Upper lobe of right lung (tissue), 1 donor: Measurements from ENCODE around the gene ACADVL. TPM values are rescaled to one million over a fixed set of nuclear protein-coding genes. Genes with fewer than 3 reads are reported as not detected.
A peak's percentile ranks its signal among the peaks of the same experiment; 100 is the strongest.
"Not testable (repeated sequence)": the region's sequence is repeated elsewhere in the genome, so short reads cannot be mapped to it uniquely, and the experiment has no call there.

Source experiments
- ATAC-seq: fragments of 200-7000 bp; cut with Tn5 transposase; one replicate; pipeline ENCODE4 v1.9.1; 2020; ENCODE audit warnings: mild to moderate bottlenecking, moderate library complexity
- DNase-seq: peaks from one replicate; pipeline ENCODE4 v3.0.0-alpha.2; 2020
- H3K27ac ChIP-seq: fragments of 200-600 bp; one replicate; pipeline ENCODE4 v1.8.0; 2022
- H3K27me3 ChIP-seq: fragments of 200-600 bp; one replicate; pipeline ENCODE4 v1.8.0; 2022; ENCODE audit warnings: mild to moderate bottlenecking
- H3K36me3 ChIP-seq: fragments of 200-600 bp; one replicate; pipeline ENCODE4 v1.8.0; 2022
- H3K4me1 ChIP-seq: fragments of 200-600 bp; one replicate; pipeline ENCODE4 v1.8.0; 2022
- H3K4me3 ChIP-seq: fragments of 200-600 bp; one replicate; pipeline ENCODE4 v1.8.0; 2022; ENCODE audit warnings: mild to moderate bottlenecking
- H3K9me3 ChIP-seq: fragments of 200-600 bp; one replicate; pipeline ENCODE4 v1.8.0; 2022
- intact Hi-C: fragments of 100-400 bp; cut with DNase I; formaldehyde crosslinking; loops from one replicate; pipeline ENCODE4 v1.11.0; 2022
- total RNA-seq: library from RNA; stranded (reverse); fragmentation: NEBNext Ultra II Directional; extraction: Animal tissue kit (Norgen Biotek cat#: 25700); gene quantifications from one replicate; pipeline ENCODE4 v1.2.1, GENCODE V29; 2021
- TF ChIP-seq, protein P1 (sequence below): fragments of 200-600 bp; IDR thresholded peaks from one replicate; pipeline ENCODE4 v1.8.0; 2022; ENCODE audit warnings: antibody characterized with exemption
- donor health status: DM: no; HTN: yes; CAD: no; lungs with severe emphysema.

The ACADVL gene
- total RNA-seq, 1 donor from 2014 or later = 544 TPM

DNA sequence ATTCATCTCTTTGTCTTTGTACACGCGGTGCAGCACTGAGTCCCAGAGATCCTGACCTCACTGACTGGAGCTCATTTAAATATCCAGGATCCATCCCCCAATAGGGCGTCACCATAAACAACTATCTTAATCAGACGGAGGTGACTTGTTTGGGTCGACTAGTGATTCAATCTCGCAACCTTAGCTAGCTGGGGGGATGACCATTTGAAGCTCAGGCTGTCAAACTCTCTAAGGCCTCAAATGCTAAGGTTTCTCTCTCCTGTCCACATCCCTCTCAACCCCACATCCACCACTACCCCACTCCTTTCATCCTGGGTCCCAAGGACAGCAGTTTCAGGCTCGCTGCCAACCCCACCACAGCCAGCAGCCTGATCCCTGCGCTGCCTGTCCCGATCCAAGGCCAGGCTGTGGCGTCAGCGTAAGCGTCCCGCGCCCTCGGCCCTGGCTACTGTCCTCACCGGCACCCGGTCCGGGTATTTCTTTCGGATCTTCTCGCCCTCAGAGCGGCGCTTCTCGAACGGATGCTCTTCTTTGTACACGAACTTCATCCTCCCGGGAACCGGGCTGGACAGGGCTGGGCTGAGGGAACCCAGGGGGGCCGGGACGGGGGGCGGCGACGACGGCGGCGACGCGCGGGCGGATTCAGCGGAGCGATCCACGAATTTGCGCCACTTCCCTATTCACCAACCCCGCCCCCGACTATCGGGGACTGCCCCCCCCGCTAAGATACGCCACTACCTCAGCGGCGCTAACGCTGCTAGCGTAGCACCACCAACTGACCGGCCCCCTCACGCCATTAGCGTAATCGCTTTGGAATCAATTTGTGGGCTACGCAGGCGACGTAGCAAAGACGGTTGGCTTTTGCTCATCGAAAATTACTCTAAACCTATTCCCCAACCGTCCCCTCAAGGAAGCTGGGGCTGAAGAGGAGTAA is 22.3 kb downstream of the ACADVL start, which contains the start of gene GABARAP:
GABARAP (minus strand) TSS at position 667 of the 934 bp plus-strand sequence; CDS start at position 548, 119 bp downstream.
- peaks cover 26% of the 10 kb centered on the region for H3K4me1 ChIP-seq
- TF ChIP-seq, protein P1, sequence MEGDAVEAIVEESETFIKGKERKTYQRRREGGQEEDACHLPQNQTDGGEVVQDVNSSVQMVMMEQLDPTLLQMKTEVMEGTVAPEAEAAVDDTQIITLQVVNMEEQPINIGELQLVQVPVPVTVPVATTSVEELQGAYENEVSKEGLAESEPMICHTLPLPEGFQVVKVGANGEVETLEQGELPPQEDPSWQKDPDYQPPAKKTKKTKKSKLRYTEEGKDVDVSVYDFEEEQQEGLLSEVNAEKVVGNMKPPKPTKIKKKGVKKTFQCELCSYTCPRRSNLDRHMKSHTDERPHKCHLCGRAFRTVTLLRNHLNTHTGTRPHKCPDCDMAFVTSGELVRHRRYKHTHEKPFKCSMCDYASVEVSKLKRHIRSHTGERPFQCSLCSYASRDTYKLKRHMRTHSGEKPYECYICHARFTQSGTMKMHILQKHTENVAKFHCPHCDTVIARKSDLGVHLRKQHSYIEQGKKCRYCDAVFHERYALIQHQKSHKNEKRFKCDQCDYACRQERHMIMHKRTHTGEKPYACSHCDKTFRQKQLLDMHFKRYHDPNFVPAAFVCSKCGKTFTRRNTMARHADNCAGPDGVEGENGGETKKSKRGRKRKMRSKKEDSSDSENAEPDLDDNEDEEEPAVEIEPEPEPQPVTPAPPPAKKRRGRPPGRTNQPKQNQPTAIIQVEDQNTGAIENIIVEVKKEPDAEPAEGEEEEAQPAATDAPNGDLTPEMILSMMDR = no peak
- peak within 1 kb of the TSS; percentile 99 for H3K4me3 ChIP-seq
- peak; percentile 97 for DNase-seq
- peaks cover 54% of the 10 kb centered on the region for H3K36me3 ChIP-seq
- H3K27me3 ChIP-seq = no peaks in the 10 kb centered on the region
- H3K27ac ChIP-seq = peak within 1 kb of the TSS; percentile 97
- H3K9me3 ChIP-seq = no peaks in the 10 kb centered on the region
- ATAC-seq = peak; percentile 60
- intact Hi-C loops = no loop called here

DNA sequence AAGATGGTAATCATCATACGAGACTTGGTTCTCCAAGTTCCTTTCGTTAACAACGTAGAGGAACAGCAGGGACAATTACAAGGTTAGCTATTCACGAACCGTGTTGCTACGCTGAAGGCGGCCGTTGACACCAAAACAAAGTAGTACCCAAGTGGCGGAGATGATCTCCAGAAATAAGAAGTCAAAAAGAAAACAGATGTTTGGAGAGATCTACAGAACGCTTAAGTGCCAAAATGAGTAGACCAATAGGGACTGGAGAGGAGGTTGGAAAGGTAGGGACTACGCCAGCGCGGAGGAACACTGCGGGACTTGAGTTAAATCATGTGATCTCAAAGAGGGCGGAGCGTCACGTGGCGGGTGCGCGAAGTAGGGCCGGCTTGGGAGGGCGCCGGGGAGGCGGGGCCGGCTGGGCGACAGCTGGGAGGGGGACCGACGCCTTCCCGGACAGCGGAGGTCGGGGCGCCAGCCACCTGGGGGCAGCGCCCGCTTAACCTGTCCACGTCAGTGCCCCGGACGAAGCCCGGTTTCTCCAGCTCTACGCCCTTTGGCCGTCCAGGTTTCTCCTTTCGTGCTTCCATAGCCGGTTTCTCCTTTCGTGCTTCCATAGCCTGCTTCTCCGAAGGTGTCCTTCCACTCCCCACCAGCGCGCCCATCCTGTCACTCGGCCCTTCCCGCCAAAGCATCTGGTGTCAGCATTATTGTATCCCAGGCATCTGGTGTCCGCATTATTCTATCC is 23.1 kb downstream of the ACADVL start:
- DNase-seq (peak; percentile 97), ATAC-seq (peak; percentile 62)
- Histone ChIP-seq H3K9me3 (no peaks in the 10 kb centered on the region), H3K4me3 (peak overlapping the region; percentile 99), H3K36me3 (peaks cover 54% of the 10 kb centered on the region), H3K27ac (peak overlapping the region; percentile 97), H3K27me3 (no peaks in the 10 kb centered on the region), H3K4me1 (peaks cover 26% of the 10 kb centered on the region)
- TF ChIP-seq, protein P1 = no peak
- intact Hi-C loops = no loop called here

DNA sequence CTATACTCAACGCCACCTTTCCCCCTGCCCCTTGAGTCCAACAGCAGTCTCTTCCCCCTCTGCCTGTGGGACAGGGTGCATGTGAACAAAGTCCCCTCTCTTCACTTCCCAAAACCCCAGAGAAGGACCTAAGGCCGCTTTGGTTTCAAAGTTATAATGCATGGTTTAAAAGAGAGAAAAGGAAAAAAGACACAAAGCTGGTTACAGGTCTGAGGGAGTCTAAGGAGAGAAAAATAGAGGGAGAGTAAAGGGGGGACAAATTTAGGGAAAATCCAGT is 23.7 kb downstream of the ACADVL start:
- Histone ChIP-seq H3K27me3 (no peaks in the 10 kb centered on the region), H3K27ac (peak overlapping the region; percentile 97), H3K36me3 (peaks cover 54% of the 10 kb centered on the region), H3K4me3 (peak overlapping the region; percentile 99), H3K4me1 (peaks cover 26% of the 10 kb centered on the region), H3K9me3 (no peaks in the 10 kb centered on the region)
- intact Hi-C loops = no loop called here
- TF ChIP-seq, protein P1 = no peak
- DNase-seq = no peak
- no peak for ATAC-seq

DNA sequence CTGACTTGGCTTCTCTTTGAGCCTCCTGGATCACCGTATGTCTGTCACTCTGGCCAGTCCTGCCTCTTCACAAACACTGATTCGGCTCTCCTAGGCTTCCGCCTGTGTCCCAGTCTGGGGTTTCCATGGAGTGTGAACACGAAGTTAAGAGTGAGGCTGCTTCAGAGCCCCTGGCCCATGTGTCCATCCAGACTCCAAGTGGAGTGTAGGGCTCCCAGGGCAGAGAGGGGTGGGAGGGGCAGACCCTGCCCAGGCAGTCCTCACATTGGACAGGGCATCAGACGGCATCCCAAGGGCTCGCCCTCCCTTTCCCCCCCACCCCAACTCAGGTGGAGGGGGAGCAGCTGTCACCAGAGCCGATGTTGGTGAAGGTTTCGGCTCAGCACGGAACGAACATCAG is 24.1 kb downstream of the ACADVL start:
- ATAC-seq = not testable (repeated sequence)

DNA sequence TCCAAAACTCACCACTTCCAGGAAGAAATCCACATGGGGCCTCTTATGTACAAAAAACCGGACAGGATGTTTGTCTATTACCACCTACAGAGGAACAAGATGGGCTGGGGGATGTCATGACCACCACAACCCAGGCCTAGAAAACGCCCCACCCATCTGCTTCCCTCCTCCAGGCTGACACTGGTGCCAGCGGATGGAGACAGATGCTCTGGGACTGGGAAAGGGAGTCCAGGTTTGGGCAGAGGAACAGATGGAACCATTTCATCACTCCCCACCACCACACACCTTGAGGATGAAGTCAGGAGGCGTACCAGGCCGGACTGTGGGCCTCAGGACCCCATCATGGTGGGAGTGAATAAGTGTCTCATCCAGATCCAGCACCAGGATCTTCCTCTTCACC is 27.0 kb downstream of the ACADVL start:
- DNase-seq (no peak), ATAC-seq (no peak)
- Histone ChIP-seq H3K27me3 (no peaks in the 10 kb centered on the region), H3K9me3 (no peaks in the 10 kb centered on the region), H3K36me3 (peaks cover 38% of the 10 kb centered on the region), H3K4me1 (peaks cover 32% of the 10 kb centered on the region), H3K27ac (no peak overlapping the region), H3K4me3 (no peak overlapping the region)
- TF ChIP-seq, protein P1 = no peak
- intact Hi-C loops = no loop called here

More for the DNA sequence above, 24.1 kb downstream of the ACADVL start:
- H3K9me3 ChIP-seq, intact Hi-C loops, H3K27me3 ChIP-seq, DNase-seq: not testable (repeated sequence)
- Histone ChIP-seq H3K36me3 (peaks cover 54% of the 10 kb centered on the region), H3K4me1 (peaks cover 29% of the 10 kb centered on the region), H3K4me3 (peak overlapping the region; percentile 99), H3K27ac (peak overlapping the region; percentile 97)

DNA sequence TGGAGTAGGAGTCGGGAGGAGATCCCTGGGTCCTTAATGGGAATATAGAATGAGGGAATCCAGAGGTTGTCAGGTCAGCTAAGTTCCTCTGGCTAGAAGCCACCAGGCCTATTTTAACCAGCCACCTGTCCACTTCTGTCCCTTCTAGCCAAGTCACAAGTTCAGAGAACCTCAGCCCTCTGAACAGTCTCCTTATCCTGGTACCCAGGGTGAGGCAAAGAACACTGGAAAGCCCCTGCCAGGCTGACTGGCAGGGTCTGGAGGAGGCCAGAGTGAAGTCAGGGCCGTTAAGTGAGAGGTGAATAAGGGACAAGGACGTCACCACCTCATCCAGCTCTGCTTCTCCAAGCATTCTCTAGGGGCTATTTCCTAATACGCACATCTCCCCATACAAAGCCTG is 29.1 kb downstream of the ACADVL start:
- TF ChIP-seq, protein P1 = no peak
- ATAC-seq = no peak
- Histone ChIP-seq H3K4me1 (peaks cover 33% of the 10 kb centered on the region), H3K36me3 (peaks cover 33% of the 10 kb centered on the region), H3K27me3 (no peaks in the 10 kb centered on the region), H3K4me3 (no peak overlapping the region), H3K27ac (no peak overlapping the region), H3K9me3 (no peaks in the 10 kb centered on the region)
- intact Hi-C loops = no loop called here
- no peak for DNase-seq
